Transverse colon (tissue), 4 donors: ENCODE results near the gene PBX1.

ENCODE experiments used
- EP300 ChIP-seq: sonication (generic); formaldehyde crosslinking; IDR thresholded peaks from one replicate; pipeline ENCODE4 v1.6.1; 2017; ENCODE audit warnings: antibody characterized with exemption, low read depth
- POLR2A ChIP-seq: fragments of 450-650 bp; IDR thresholded peaks from one replicate; pipeline ENCODE4 v1.6.1; 2016; ENCODE audit warnings: antibody characterized with exemption, mild to moderate bottlenecking, moderate library complexity
- POLR2AphosphoS5 ChIP-seq, 3 donors: sonication (generic); formaldehyde crosslinking; IDR thresholded peaks; one replicate each; pipeline ENCODE4 v1.6.1; 2016; ENCODE audit warnings: antibody characterized with exemption in 3 of 3
- TF ChIP-seq, protein P1 (sequence below), 5 experiments: fragments of 200-600 bp in 3 of 5; fragments of 450-650 bp in 2 of 5; sonication (generic) in 3 of 5; IDR thresholded peaks; 1 replicate in 2 of 5; 2 replicates in 3 of 5; pipeline ENCODE4 v1.5.1; 2016 to 2017; ENCODE audit warnings: antibody characterized with exemption in 5 of 5, inconsistent platforms in 3 of 5, mild to moderate bottlenecking in 2 of 5, moderate library complexity in 1 of 5

DNA sequence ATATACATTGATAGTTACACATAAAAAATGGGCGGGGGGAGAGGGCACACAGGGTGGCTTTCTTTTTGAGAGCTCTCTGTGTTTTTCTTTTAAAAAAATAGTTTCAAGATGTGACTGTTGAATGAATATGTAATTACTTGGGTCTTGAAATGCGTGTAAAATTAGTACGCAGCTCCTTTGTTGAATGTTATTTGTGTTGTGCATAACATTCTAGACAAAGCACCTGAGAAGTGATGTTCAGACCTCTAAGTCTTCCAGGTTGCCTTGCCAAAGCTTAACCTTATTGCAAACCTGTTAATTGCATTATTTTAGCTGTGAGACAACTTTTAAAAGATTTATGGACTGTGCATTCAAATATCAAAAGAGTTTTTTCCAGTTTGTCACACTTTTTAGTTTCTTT, 5.4 kb downstream of the PBX1 start:
- TF ChIP-seq POLR2A (no peak), POLR2AphosphoS5 (IDR thresholded peaks at IDR 0.05) (no peak), EP300 (no peak)
- TF ChIP-seq, protein P1, sequence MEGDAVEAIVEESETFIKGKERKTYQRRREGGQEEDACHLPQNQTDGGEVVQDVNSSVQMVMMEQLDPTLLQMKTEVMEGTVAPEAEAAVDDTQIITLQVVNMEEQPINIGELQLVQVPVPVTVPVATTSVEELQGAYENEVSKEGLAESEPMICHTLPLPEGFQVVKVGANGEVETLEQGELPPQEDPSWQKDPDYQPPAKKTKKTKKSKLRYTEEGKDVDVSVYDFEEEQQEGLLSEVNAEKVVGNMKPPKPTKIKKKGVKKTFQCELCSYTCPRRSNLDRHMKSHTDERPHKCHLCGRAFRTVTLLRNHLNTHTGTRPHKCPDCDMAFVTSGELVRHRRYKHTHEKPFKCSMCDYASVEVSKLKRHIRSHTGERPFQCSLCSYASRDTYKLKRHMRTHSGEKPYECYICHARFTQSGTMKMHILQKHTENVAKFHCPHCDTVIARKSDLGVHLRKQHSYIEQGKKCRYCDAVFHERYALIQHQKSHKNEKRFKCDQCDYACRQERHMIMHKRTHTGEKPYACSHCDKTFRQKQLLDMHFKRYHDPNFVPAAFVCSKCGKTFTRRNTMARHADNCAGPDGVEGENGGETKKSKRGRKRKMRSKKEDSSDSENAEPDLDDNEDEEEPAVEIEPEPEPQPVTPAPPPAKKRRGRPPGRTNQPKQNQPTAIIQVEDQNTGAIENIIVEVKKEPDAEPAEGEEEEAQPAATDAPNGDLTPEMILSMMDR (IDR thresholded peaks at IDR 0.05) = no peak
